Articular chondrocyte of knee joint (primary cell): ENCODE data around the gene CRY1. TPM values are rescaled to one million over a fixed set of nuclear protein-coding genes. Genes with fewer than 3 reads are reported as not detected.

ENCODE experiments used
- total RNA-seq: library from RNA; depleted of rRNA; stranded (reverse); fragments of >200 nt; gene quantifications from 2 replicates; pipeline ENCODE4 v1.2.3, GENCODE V29; 2012

CRY1 gene
- total RNA-seq = 12.3 and 18.6 TPM in 2 replicates

DNA sequence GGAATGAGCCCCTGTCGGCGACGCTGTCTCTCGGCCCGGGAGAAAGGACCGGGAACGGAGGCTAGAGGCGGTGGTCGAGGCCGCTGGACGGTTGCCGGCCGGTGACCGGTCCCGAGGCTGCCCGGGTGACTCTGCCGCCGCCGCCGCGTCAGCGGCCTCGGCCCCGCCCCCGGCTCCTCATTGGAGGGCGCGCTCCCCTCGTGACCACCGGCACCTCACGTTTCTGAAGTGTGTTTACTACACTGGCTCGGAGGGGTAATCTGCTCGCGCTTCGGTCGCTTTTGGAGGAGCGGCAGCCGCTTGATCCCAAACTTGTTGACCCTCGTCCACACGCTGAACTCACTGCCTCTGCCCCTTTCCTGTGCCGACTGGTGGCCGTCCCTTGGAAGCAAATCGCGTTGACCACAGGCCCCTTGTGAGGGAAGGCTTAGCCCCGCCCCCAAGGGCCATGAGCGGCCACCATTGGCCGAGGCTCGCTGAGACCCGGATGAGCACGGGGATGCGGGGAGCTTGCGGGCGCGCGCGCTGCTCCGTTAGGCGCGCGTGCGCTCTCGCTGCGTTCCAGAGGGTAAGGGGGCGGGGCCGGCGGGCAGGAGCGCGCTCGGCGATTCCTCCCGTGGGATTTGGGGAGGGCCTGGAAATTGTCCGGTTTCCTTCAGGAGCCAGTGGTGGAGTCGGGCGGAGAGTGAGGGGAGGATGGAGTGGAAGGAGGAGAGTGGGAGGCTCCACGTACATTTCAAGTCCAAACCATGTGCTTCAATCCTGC is at the start of gene CRY1:
Gene CRY1 (minus strand): TSS at position 133 of the 766 bp plus-strand sequence. CDS start 588 bp downstream, outside the sequence.

DNA sequence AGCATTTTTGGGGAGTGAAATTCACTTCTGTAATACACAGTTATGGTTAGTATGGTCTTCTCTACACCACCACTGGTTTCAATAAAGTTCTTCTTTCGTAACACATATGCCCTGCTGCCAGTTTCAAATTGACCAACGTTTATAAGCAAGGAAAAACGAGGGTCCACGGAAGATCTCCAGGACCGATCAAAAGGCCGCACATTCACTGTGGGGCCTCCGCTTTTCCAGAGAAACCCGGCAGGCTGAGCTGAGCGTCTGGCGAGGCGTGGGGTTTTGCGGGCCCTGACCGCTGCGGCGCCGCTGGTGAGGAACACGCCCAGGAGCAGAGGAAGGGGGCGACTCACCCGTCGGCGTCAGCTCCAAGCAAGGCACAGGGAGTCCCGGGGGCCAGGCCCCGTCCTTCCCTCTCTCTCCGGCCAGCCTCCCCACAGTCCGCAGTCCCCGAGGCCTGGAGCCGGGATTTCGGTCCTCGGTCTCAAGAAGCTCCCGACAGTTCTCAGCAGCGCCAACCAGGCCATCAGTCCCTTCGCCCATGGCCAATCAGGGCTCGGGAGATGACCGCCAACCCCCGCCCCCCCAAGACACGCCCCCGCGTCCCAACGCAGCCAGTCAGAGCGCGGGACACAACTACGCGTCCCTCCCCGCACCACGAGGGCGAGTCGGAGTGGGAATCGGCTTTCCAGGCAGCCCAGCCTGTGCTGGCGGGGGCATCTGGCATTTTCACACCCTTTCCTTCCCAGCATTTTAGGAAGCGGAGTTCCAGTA is 106.5 kb downstream of the CRY1 start, which contains the start of gene MTERF2:
Gene MTERF2 (minus strand): TSS at position 522 of the 765 bp plus-strand sequence. CDS start 8,432 bp downstream, outside the sequence.

DNA sequence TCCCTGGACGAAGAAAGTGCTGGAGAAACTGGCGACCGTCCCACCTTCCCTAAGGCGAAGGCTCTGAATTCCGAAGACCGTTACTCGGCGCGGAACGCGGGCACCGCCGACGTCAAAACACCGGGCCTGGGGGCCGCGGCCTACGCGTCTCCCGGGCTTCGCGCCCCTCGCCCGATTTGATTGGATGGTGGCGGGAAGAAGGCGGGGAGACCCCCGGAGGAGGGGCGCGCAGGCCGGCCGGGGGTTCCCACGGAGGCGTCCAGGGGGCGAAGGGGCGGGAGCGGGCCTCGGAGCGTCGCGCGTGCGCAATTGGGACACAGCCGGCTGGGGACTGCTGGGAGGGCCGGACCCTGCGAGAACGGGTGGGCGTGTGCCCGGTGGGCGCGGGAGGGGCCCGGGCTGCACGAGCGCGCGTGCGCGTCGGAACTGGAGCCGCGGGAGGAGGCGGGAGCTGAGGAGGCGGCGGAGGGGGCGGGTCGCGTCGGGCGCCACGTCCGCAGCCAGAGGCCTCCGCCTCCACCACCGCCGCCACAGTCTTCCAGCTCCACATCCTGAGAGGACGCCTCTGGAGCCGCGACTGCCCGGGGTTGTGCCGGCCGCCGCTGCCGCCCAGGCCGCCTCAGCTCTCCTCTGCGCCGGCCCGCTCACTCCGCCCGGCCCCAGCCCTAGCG is 137.8 kb downstream of the CRY1 start, which contains the start of gene TMEM263:
Gene TMEM263 (plus strand): TSS at position 531 of the 671 bp plus-strand sequence. CDS start 11,210 bp downstream, outside the sequence.

Other genes with a start within 250 kb of the CRY1 start
- gene TMEM263, start 137.6 kb downstream of the CRY1 start, total RNA-seq = 147 and 161 TPM in 2 replicates
- gene MTERF2, start 106.4 kb downstream of the CRY1 start, total RNA-seq = 5.7 and 7.1 TPM in 2 replicates